H1 (cell line): ENCODE results near the gene COMMD1. TPM values are rescaled to one million over a fixed set of nuclear protein-coding genes. Genes with fewer than 3 reads are reported as not detected.

Experiments used
- MAFK ChIP-seq: IDR thresholded peaks from 2 replicates; pipeline ENCODE4 v1.6.1; 2012; ENCODE audit warnings: low read depth, mild to moderate bottlenecking, improper control_type of control experiment, low read length
- RNF2 ChIP-seq: fragments of 200-900, 300-1000 bp; sonication (generic); IDR thresholded peaks from 2 replicates; pipeline ENCODE4 v1.7.1; 2016; ENCODE audit warnings: borderline replicate concordance, low read depth, mild to moderate bottlenecking, antibody characterized with exemption, low read length; ENCODE audit not compliant: poor library complexity, severe bottlenecking; ENCODE audit errors: missing control alignments
- SAP30 ChIP-seq: fragments of 300-600 bp; sonication (generic); IDR thresholded peaks from 2 replicates; pipeline ENCODE4 v1.7.1; 2012; ENCODE audit warnings: low read length, moderate library complexity, mild to moderate bottlenecking, inconsistent platforms; ENCODE audit not compliant: insufficient read depth, insufficient replicate concordance
- SP4 ChIP-seq: IDR thresholded peaks from 2 replicates; pipeline ENCODE4 v1.6.1; 2012; ENCODE audit warnings: low read length, inconsistent platforms
- SUZ12 ChIP-seq: fragments of 200-600 bp; sonication (generic); IDR thresholded peaks from 2 replicates; pipeline ENCODE4 v1.6.1; 2012; ENCODE audit warnings: mild to moderate bottlenecking, inconsistent platforms, low read length, moderate library complexity, mixed read lengths
- TAF1 ChIP-seq: IDR thresholded peaks from 2 replicates; pipeline ENCODE4 v1.6.1; 2011; ENCODE audit warnings: mild to moderate bottlenecking, low read depth, low read length
- polyA plus RNA-seq, 7 experiments: library from polyadenylated mRNA; depleted of rRNA in 3 of 7; stranded (reverse) in 5 of 7; unstranded in 2 of 7; fragments of >200 nt in 5 of 7; fragments of 200-250 nt in 2 of 7; gene quantifications; 1 replicate in 5 of 7; 2 replicates in 1 of 7; 4 replicates in 1 of 7; pipeline versions ENCODE4 v1.2.1 to v1.2.3, GENCODE V29; 2011 to 2013; ENCODE audit warnings: missing spikeins in 2 of 7, mixed read lengths in 2 of 7
- total RNA-seq: library from RNA; stranded (reverse); fragmentation: NEBNext Ultra II Directional; extraction: Animal tissue kit (Norgen Biotek cat#: 25700); gene quantifications from 2 replicates; pipeline ENCODE4 v1.2.1, GENCODE V29; 2021

COMMD1 gene
- total and polyA plus RNA-seq, 2 of the 8 experiments (the other 6 are each of a cell fraction or from before 2014, with no cell fraction given), result 23.5 to 28.3 TPM

DNA sequence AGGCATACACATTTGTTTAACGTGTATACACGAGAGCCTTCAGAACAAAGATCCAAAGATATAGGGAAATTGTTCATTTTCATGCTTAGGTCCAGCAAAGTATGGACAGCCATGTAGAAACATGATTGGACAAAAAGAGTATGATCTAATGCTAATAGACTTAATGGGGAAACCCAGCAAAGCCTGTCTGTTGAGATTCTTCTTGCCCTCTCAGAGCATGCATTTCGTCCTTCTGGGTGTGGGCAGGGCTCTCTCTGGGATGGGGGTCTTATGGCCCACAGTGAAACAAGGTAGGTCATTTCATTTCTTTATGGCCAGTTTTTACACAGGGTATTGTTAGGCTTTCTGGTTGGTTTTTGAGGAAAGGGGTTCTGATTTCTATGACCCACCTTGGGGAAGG lies 124.4 kb downstream of the COMMD1 start (continued):
- TF ChIP-seq TAF1 (no peak), RNF2 (no peak), MAFK (no peak), SUZ12 (no peak), SP4 (no peak), SAP30 (no peak)
